Activated T-helper 2 cell treated with anti-CD3 and anti-CD28 coated beads, Interferon-gamma antibody, Interleukin-2, Interleukin-4, amounts not matched to agents 10 μg/mL and 5 μg/mL and 100 μg/mL, durations not matched to agents 14 hours and 24 hours and 36 hours (primary cell): ENCODE data around the gene PER2. TPM values are rescaled to one million over a fixed set of nuclear protein-coding genes. Genes with fewer than 3 reads are reported as not detected.
A peak's percentile ranks its signal among the peaks of the same experiment; 100 is the strongest.

ENCODE experiments used
- DNase-seq: peaks from one replicate; pipeline ENCODE4 v3.0.0; 2021; ENCODE audit warnings: low spot score
- H3K27ac Mint-ChIP-seq: one replicate; pipeline ENCODE4 v1.8.0; 2021; ENCODE audit warnings: mixed read lengths
- H3K27me3 Mint-ChIP-seq: one replicate; pipeline ENCODE4 v1.8.0; 2021; ENCODE audit warnings: low read depth, mixed read lengths
- H3K36me3 Mint-ChIP-seq: one replicate; pipeline ENCODE4 v1.8.0; 2021; ENCODE audit warnings: low read depth, mixed read lengths
- H3K4me1 Mint-ChIP-seq: one replicate; pipeline ENCODE4 v1.8.0; 2021; ENCODE audit warnings: low read depth, mixed read lengths
- H3K4me3 Mint-ChIP-seq: one replicate; pipeline ENCODE4 v1.8.0; 2021; ENCODE audit warnings: low read depth, mild to moderate bottlenecking, moderate library complexity, mixed read lengths
- H3K9me3 Mint-ChIP-seq: one replicate; pipeline ENCODE4 v1.8.0; 2021; ENCODE audit warnings: mixed read lengths
- intact Hi-C: fragments of 100-400 bp; cut with micrococcal nuclease; formaldehyde crosslinking; loops from one replicate; pipeline ENCODE4 v1.15.1; 2023
- total RNA-seq: library from RNA; stranded (reverse); gene quantifications from 2 replicates; pipeline ENCODE4 v1.2.3, GENCODE V29; 2022

Gene PER2
- total RNA-seq, 1 donor from 2014 or later, result 19.1 TPM

DNA sequence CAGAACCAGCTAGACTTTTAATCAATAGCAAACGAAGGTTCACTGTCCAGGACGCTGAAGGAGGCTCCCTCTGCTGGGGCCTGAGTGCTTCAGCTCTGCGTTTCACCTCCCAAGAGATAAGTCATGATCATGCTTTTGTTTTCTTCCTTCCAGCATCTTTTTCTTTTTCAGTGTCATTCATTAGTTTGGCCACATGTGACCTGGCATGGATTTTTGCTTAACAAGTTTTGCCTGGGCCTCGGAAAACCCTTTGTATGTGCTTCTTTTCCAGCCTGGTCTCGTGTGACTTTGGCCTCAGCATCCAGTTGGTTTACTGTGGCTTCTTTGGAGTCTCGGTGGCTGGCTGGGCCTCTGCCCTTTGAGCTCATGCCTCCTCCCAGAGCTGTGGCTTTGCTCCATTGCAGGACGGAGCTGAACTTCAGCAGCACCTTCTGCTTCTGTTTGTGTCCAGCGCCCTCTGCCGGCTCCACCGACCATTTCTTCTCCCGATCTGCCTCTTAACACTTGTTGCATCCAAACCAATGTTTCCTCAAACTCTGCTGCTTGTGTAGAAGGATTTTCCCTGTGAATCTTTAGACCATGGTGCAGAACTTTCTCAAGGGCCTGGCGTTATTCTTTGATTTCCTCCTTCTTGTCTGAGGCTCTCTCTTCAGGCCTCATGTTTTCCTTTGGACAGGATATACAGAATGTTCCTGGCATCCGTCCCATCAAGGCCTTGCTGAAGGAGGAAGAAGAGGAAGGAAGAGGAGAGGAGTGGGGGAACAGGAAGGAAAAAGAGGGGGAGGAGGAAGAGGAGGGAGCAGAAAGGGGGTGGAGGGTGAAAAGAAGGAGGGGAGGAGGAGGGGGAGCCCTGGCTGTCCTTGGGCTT lies 25.0 kb downstream of the PER2 start:
- intact Hi-C loops, result loop anchor here (1.0 to 5.0 kb wide), 2 partner anchors 101 to 405 kb away; no protein-coding TSS in a partner anchor
- Mint-ChIP-seq H3K4me3 (no peak overlapping the region), H3K4me1 (peaks cover 9% of the 10 kb centered on the region), H3K27ac (no peak overlapping the region), H3K36me3 (peaks cover 28% of the 10 kb centered on the region), H3K27me3 (no peaks in the 10 kb centered on the region), H3K9me3 (no peaks in the 10 kb centered on the region)
- peak; percentile 65 for DNase-seq

DNA sequence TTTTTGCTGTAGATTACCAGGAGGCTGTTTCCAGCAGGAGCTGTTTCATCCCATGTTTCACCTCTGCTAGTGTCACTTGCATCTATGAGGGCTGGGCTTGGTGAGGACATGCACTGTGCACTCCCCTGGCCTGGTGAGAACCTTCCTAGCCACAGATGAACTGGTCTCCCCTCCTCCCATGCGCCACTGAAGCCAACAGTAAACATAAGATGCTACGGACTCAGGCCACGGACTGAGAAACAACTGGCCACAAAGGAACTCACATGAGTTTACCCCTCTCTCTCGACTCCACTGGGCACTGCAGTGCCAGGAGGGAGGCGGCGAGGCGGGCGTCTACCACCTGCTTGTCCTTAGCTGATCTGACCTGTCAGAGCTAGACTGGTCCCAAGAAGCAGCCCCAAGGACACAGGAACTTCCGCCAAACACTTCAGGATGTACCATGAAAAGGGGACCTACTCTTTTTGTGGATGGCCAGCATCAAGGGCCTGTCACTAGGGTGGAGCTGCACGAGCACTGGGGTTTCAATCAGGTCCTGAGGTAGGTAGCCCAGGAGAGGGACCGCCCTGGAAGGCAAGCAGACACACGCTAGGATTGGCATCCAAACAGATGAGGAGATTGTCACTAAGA lies 25.8 kb downstream of the PER2 start:
- Mint-ChIP-seq H3K4me1 (peaks cover 9% of the 10 kb centered on the region), H3K4me3 (no peak overlapping the region), H3K27me3 (no peaks in the 10 kb centered on the region), H3K27ac (no peak overlapping the region), H3K36me3 (peaks cover 28% of the 10 kb centered on the region), H3K9me3 (no peaks in the 10 kb centered on the region)
- intact Hi-C loops, result loop anchor here (1.0 to 5.0 kb wide), 2 partner anchors 100 to 404 kb away; no protein-coding TSS in a partner anchor
- DNase-seq, result no peak

DNA sequence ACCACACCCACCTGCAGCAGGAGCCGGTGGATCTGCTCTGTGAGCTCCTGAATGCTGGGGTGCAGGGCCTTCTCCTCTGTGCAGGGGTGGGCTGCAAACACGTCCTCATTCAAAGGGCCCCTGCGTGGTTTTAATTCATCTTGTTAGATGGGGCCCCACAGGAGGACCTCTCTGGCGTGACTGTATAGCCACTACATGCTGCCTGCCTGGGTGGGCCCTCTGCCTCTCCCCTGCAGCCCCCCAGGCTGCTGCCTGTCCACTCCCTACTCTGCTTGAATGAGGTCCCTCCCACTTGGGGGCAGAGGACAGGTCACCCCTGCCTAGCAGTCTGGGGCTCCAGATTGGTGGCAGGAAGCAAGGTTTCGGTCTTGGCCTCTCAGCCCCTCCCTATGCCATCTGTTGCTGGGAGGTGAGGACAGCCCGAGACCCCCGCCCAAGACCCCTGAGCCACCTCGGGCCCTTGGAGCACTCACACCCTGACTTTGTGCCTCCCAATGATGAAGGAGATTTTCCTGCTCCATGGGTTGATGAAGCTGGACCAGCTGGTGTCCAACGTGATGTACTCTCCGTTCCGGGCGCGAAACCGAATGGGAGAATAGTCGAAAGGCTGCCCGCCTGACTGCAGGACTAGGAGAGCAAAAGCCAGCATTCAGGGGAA lies 26.6 kb downstream of the PER2 start:
- H3K27ac Mint-ChIP-seq, result no peak overlapping the region
- intact Hi-C loops, result loop anchor here (5.0 kb wide), 1 partner anchor 100 kb away; no protein-coding TSS in a partner anchor
- peaks cover 9% of the 10 kb centered on the region for H3K4me1 Mint-ChIP-seq
- peaks cover 22% of the 10 kb centered on the region for H3K36me3 Mint-ChIP-seq
- no peaks in the 10 kb centered on the region for H3K9me3 Mint-ChIP-seq
- no peak overlapping the region for H3K4me3 Mint-ChIP-seq
- no peak for DNase-seq
- no peaks in the 10 kb centered on the region for H3K27me3 Mint-ChIP-seq

GRCh38 chr2:238260883-238261282 lies 27.5 kb downstream of the PER2 start:
- H3K4me1 Mint-ChIP-seq, result peaks cover 9% of the 10 kb centered on the region
- intact Hi-C loops, result loop anchor here (5.0 kb wide), 1 partner anchor 99 kb away; no protein-coding TSS in a partner anchor
- H3K36me3 Mint-ChIP-seq, result peaks cover 25% of the 10 kb centered on the region
- no peak overlapping the region for H3K4me3 Mint-ChIP-seq
- DNase-seq, result no peak
- no peaks in the 10 kb centered on the region for H3K27me3 Mint-ChIP-seq
- no peak overlapping the region for H3K27ac Mint-ChIP-seq
- H3K9me3 Mint-ChIP-seq, result no peaks in the 10 kb centered on the region

DNA sequence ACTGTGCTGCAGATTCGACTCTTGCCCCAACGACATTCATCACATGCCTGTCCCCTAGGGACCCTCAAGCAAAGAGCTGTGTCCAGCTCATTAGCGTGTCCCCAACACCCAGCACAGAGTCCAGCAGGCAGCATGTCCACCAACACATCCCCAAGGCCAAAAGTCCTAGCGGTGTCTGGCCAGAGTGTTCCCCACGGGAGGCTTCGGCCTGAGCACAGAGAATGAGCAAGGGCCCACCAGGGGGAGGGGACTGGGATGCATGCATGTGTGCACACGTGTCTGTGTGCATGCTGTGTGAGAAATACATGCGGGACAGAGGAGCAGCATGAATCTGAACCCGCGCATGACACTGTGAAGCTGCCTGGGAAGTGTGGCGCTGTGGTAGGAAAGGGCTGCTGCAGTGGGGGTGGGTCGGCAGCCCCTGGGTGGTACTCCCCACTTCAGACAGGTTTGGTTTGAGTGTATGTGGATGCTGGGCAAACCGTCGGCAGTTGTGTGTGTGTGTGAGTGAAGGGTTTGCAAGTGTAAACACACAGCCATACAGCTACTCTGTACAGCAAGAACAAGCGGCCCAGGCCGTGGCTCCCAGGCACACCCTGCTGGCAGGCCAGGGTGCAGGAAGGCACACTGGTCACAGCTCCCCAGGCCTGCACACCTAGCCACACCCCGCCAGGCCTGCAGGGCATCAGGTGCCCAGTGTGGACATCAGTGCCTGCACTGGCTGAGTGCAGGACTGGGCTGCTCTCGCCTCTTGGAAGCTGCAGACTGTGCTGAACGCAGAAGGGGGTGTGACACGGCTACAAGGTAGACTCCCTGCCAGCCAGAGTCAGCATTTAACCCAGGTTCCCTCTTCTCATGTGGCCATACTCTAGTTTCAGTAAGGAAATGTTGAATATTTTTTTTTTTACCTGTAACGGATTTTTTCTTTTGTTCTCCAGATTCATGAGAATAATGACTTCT lies 29.1 kb downstream of the PER2 start:
- intact Hi-C loops, result loop anchor here (5.0 kb wide), 1 partner anchor 97 kb away; no protein-coding TSS in a partner anchor
- DNase-seq, result no peak
- H3K4me3 Mint-ChIP-seq, result no peak overlapping the region
- H3K9me3 Mint-ChIP-seq, result no peaks in the 10 kb centered on the region
- no peak overlapping the region for H3K27ac Mint-ChIP-seq
- peaks cover 34% of the 10 kb centered on the region for H3K36me3 Mint-ChIP-seq
- H3K27me3 Mint-ChIP-seq, result no peaks in the 10 kb centered on the region
- peaks cover 9% of the 10 kb centered on the region for H3K4me1 Mint-ChIP-seq

DNA sequence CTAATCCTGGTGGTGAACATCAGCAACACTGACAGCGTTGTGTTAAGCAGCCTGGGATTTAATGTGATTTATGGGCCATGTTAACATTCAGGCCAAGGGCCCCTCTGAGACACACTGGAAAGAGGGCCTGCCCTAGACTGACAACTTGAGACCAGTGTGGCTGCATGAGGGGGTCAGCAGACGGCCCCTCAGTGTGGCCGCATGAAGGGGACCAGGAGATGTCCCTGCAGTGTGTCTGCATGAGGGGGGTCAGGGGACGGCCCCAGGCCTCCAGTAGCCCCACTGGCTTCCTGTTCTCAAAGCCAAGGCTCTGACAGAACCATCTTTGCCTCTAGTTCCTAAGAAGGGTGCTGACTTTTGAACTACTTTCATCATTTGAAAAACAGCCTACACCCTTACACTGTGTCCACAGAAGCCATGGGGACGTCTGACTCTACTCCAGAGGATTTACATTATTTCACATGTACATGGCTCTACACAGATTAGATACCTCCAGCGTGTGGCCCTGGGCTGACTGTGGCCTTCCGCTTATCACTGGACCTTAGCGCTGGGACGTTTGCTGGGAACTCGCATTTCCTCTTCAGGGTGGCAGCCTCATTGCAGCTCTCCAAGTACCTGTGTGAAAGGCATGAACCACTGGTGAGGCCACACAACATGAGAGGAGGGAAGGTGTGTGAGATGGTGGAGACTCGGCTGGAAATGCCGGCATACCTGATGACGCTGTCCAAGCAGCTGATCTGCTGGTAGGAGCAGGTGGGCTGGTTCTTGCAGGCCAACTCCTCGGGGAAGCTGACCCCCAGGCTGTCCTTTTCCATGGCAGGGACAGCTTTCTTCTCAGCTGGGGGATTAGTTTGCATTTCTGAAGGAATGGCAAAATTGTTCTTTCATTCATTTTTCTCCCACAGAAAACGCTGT lies 30.4 kb downstream of the PER2 start:
- Mint-ChIP-seq H3K27me3 (no peaks in the 10 kb centered on the region), H3K27ac (no peak overlapping the region), H3K9me3 (no peaks in the 10 kb centered on the region), H3K4me1 (peaks cover 6% of the 10 kb centered on the region), H3K36me3 (peaks cover 34% of the 10 kb centered on the region), H3K4me3 (no peak overlapping the region)
- no peak for DNase-seq
- intact Hi-C loops, result no loop called here

DNA sequence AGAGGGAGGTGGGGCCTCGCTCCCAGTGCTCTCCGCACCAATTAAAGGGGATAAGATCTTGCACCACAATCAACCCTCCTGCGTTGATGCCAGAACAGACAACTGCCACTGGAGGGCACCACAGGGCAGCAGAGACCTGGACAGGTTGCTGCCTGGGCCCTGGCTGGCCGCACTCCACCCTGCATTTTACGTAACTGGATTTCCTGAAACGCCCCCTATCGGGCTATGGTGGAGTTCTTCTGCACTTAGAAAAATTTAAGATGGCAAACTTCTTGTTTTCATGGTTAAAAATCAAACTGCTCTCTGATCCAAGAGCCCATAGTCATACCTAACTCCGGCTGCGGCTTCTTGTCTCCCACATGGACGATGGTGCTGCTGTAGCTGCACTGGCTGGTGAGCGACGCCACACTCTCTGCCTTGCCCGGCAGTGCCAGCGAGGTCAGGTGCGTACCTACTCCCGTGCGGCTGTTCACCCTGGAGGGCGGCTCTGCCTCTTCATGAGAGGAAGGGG lies 31.8 kb downstream of the PER2 start:
- Mint-ChIP-seq H3K27ac (no peak overlapping the region), H3K36me3 (peaks cover 34% of the 10 kb centered on the region), H3K4me1 (peaks cover 6% of the 10 kb centered on the region), H3K9me3 (no peaks in the 10 kb centered on the region), H3K4me3 (no peak overlapping the region), H3K27me3 (no peaks in the 10 kb centered on the region)
- intact Hi-C loops, result no loop called here
- peak; percentile 62 for DNase-seq

- no peak overlapping the region for H3K4me3 Mint-ChIP-seq
- no peak for DNase-seq
Observed at GRCh38 chr2:238256111-238256510, 32.3 kb downstream of the PER2 start.

GRCh38 chr2:238255636-238256035 lies 32.8 kb downstream of the PER2 start:
- H3K4me1 Mint-ChIP-seq, result peaks cover 6% of the 10 kb centered on the region
- no peak overlapping the region for H3K27ac Mint-ChIP-seq
- no peaks in the 10 kb centered on the region for H3K27me3 Mint-ChIP-seq
- H3K4me3 Mint-ChIP-seq, result no peak overlapping the region
- intact Hi-C loops, result no loop called here
- DNase-seq, result no peak
- no peaks in the 10 kb centered on the region for H3K9me3 Mint-ChIP-seq
- peaks cover 36% of the 10 kb centered on the region for H3K36me3 Mint-ChIP-seq

More at GRCh38 chr2:238256111-238256510, 32.3 kb downstream of the PER2 start:
- no peak overlapping the region for H3K27ac Mint-ChIP-seq
- peaks cover 36% of the 10 kb centered on the region for H3K36me3 Mint-ChIP-seq
- intact Hi-C loops, result no loop called here
- no peaks in the 10 kb centered on the region for H3K27me3 Mint-ChIP-seq
- H3K9me3 Mint-ChIP-seq, result no peaks in the 10 kb centered on the region
- peaks cover 6% of the 10 kb centered on the region for H3K4me1 Mint-ChIP-seq

DNA sequence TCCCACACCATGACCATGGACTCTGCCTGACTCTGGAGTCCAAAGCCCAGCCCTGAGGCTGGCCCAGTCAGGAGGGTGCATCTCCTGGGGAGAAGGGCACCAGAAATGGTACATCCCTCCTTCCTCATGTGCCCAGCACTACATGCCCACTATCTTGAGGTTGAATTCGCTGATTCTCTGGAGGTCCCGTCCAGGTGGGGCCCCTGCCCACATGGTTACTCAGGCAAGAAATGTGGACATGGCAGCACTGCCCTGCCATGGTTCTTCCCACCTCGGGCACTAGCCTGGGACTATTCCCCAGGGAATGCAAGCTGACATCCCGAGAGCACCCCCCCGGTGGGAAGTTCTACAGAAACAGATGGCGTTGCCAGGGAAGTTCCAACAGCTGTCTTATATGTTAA lies 33.3 kb downstream of the PER2 start:
- intact Hi-C loops, result no loop called here
- Mint-ChIP-seq H3K4me1 (peaks cover 6% of the 10 kb centered on the region), H3K27me3 (no peaks in the 10 kb centered on the region), H3K27ac (no peak overlapping the region), H3K9me3 (no peaks in the 10 kb centered on the region), H3K4me3 (no peak overlapping the region), H3K36me3 (peaks cover 33% of the 10 kb centered on the region)
- DNase-seq, result no peak

DNA sequence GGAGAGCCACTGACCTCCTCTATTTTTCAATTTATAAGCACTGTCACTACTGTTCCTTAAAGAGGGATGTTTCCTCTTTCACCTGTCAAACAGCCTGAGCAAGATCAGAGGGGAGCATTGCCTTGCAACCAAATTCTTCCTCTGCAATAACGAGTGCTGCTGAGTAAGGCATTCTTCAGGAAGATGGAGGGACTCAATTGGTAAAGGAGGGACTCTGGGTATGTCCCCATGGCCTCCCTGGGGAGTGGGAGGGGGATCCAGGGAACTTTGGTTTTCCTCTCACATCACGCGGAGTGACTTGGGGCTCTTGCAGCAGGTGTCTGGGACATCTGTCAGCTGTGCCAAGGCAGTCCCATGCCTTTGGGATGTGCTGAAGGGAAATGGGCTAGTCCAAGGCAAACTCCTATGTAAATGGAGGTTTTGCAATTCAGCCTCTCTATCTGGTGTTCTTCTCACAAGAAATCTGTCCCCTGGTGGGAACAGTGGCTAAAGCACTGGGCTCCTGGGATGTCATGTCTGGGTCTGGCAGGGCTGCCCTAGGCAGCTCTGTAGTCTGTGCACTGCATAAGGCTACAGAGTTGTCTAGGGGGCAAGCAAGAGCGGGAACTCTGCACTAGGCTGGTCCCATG lies 34.2 kb downstream of the PER2 start:
- peaks cover 31% of the 10 kb centered on the region for H3K36me3 Mint-ChIP-seq
- no peaks in the 10 kb centered on the region for H3K27me3 Mint-ChIP-seq
- no peaks in the 10 kb centered on the region for H3K9me3 Mint-ChIP-seq

More for the DNA sequence above, 34.2 kb downstream of the PER2 start:
- DNase-seq, result no peak
- no peaks in the 10 kb centered on the region for H3K4me1 Mint-ChIP-seq
- no peak overlapping the region for H3K4me3 Mint-ChIP-seq
- H3K27ac Mint-ChIP-seq, result no peak overlapping the region
- intact Hi-C loops, result no loop called here
